ENCODE results near the gene MAN1A1.

DNA sequence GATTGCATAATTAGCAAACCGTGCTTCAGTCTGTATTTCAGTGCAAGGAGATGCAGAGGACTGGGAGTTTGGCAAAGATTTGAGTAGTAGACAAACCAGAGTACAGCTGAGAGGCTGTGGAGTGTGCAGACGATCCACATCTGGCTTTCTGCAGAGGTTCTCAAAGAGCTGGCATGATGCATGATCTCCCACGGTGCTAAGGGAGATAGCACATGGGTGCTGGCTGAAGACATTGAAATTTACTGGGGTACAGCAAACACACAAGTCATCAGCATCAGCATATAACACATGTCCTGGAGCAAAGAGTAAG, 192.1 kb downstream of the MAN1A1 start:
- TF ChIP-seq, protein P1, sequence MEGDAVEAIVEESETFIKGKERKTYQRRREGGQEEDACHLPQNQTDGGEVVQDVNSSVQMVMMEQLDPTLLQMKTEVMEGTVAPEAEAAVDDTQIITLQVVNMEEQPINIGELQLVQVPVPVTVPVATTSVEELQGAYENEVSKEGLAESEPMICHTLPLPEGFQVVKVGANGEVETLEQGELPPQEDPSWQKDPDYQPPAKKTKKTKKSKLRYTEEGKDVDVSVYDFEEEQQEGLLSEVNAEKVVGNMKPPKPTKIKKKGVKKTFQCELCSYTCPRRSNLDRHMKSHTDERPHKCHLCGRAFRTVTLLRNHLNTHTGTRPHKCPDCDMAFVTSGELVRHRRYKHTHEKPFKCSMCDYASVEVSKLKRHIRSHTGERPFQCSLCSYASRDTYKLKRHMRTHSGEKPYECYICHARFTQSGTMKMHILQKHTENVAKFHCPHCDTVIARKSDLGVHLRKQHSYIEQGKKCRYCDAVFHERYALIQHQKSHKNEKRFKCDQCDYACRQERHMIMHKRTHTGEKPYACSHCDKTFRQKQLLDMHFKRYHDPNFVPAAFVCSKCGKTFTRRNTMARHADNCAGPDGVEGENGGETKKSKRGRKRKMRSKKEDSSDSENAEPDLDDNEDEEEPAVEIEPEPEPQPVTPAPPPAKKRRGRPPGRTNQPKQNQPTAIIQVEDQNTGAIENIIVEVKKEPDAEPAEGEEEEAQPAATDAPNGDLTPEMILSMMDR (IDR thresholded peaks at IDR 0.05; ENCODE audit: low read length) = no peak
- TF ChIP-seq EZH2 (optimal IDR thresholded peaks at IDR 0.05; ENCODE audit: low read depth, low read length) (no peak), EZH2phosphoT487 (IDR thresholded peaks at IDR 0.05; ENCODE audit: low read length) (no peak)

All from MM.1S (cell line).